HepG2 (cell line): Measurements from ENCODE around the gene DND1. TPM values are rescaled to one million over a fixed set of nuclear protein-coding genes. Genes with fewer than 3 reads are reported as not detected.
A peak's percentile ranks its signal among the peaks of the same experiment; 100 is the strongest.

ENCODE experiments used
- ATF4 ChIP-seq, 2 experiments: fragments of 450-650 bp in 1 of 2; sonication (generic) in 1 of 2; formaldehyde crosslinking; IDR thresholded peaks; 2 replicates each; pipeline versions ENCODE4 v1.5.0 to v1.8.0; 2020 to 2022; ENCODE audit warnings: mild to moderate bottlenecking in 1 of 2, missing genetic modification reagents in 1 of 2
- HOXD1 ChIP-seq: sonication (generic); formaldehyde crosslinking; IDR thresholded peaks from 2 replicates; pipeline ENCODE4 v1.5.0; 2020; ENCODE audit warnings: missing genetic modification reagents
- IKZF1 ChIP-seq: fragments of 450-650 bp; IDR thresholded peaks from 2 replicates; pipeline ENCODE4 v1.7.1; 2016
- NKX3-1 ChIP-seq: sonication (generic); formaldehyde crosslinking; IDR thresholded peaks from 2 replicates; pipeline ENCODE4 v1.5.0; 2020; ENCODE audit warnings: missing genetic modification reagents
- PREB ChIP-seq: sonication (generic); formaldehyde crosslinking; IDR thresholded peaks from 2 replicates; pipeline ENCODE4 v1.4.0; 2020; ENCODE audit warnings: missing genetic modification reagents
- TARDBP ChIP-seq: sonication (generic); formaldehyde crosslinking; IDR thresholded peaks from 2 replicates; pipeline ENCODE4 v1.8.0; 2022; ENCODE audit warnings: mild to moderate bottlenecking, missing genetic modification reagents
- ZBTB40 ChIP-seq, 2 experiments: fragments of 450-650 bp in 1 of 2; sonication (generic) in 1 of 2; formaldehyde crosslinking in 1 of 2; IDR thresholded peaks; 2 replicates each; pipeline versions ENCODE4 v1.6.1 to v1.8.0; 2016 to 2022; ENCODE audit warnings: antibody characterized with exemption in 1 of 2, mild to moderate bottlenecking in 1 of 2, missing genetic modification reagents in 1 of 2
- ZNF800 ChIP-seq: sonication (generic); formaldehyde crosslinking; IDR thresholded peaks from 2 replicates; pipeline ENCODE4 v1.4.0; 2020; ENCODE audit warnings: missing genetic modification reagents
- polyA plus RNA-seq, 8 experiments: library from polyadenylated mRNA; depleted of rRNA in 3 of 8; stranded (reverse) in 7 of 8; unstranded in 1 of 8; fragments of >200 nt; fragmentation: Illumina TruSeq in 4 of 8; extraction: Trizol in 4 of 8; gene quantifications; 2 replicates each; pipeline versions ENCODE4 v1.2.1 to v1.2.3, GENCODE V29; 2011 to 2016; ENCODE audit warnings: low read depth in 4 of 8, missing spikeins in 1 of 8, mixed read lengths in 1 of 8; ENCODE audit not compliant: insufficient read depth in 1 of 8
- total RNA-seq, 5 experiments: library from RNA; depleted of rRNA; stranded (reverse); fragments of >200 nt; fragmentation: Illumina TruSeq; extraction: Trizol; gene quantifications; 2 replicates each; pipeline ENCODE4 v1.2.3, GENCODE V29; 2016; ENCODE audit warnings: low read depth in 1 of 5

DND1 gene
- total and polyA plus RNA-seq, 2 of the 13 experiments (the other 11 are each of a cell fraction or from before 2014, with no cell fraction given) = 0.48 to 0.55 TPM

- TF ChIP-seq PREB (no peak), ATF4 (CRISPR knock-in tag; IDR thresholded peaks at IDR 0.05) (0 out of 4 replicates have a peak, but pooled peaks of 1 of the 2 experiments have one; percentile 17), TARDBP (peak; percentile 50; the same call in 1 of the 2 replicates), ZNF800 (CRISPR knock-in tag) (no peak), IKZF1 (no peak), HOXD1 (no peak), NKX3-1 (CRISPR knock-in tag) (no peak), ZBTB40 (IDR thresholded peaks at IDR 0.05) (no peak), ZBTB40 (CRISPR knock-in tag; IDR thresholded peaks at IDR 0.05) (no peak)
Observed at GRCh38 chr5:140633021-140633471, 40.3 kb downstream of the DND1 start, which contains the start of gene CD14 (continued).
